Hepatocyte (in vitro differentiated cells): Measurements from ENCODE around the gene NOC2L. TPM values are rescaled to one million over a fixed set of nuclear protein-coding genes. Genes with fewer than 3 reads are reported as not detected.
"Not testable (repeated sequence)": the region's sequence is repeated elsewhere in the genome, so short reads cannot be mapped to it uniquely, and the experiment has no call there.

ENCODE experiments used
- DNase-seq: peaks from one replicate; pipeline ENCODE4 v3.0.0-alpha.2; 2016; ENCODE audit warnings: low spot score
- H2AFZ ChIP-seq: fragments of 200-600 bp; sonication (generic); 2 replicates; pipeline ENCODE4 v1.6.0; 2016; ENCODE audit warnings: antibody characterized with exemption, mild to moderate bottlenecking
- H3K27ac ChIP-seq: fragments of 200-600 bp; sonication (generic); 2 replicates; pipeline ENCODE4 v1.5.1; 2016; ENCODE audit warnings: mild to moderate bottlenecking
- H3K27me3 ChIP-seq: fragments of 200-600 bp; sonication (generic); 2 replicates; pipeline ENCODE4 v1.6.1; 2016
- H3K36me3 ChIP-seq: fragments of 200-600 bp; sonication (generic); replicated peaks from 2 replicates; pipeline ENCODE4 v1.5.1; 2016; ENCODE audit warnings: low read depth; ENCODE audit not compliant: insufficient read depth
- H3K4me1 ChIP-seq: fragments of 200-600 bp; sonication (generic); 2 replicates; pipeline ENCODE4 v1.5.1; 2016; ENCODE audit warnings: mild to moderate bottlenecking, moderate library complexity; ENCODE audit not compliant: insufficient read depth
- H3K4me2 ChIP-seq: fragments of 200-600 bp; sonication (generic); 2 replicates; pipeline ENCODE4 v1.6.0; 2016
- H3K4me3 ChIP-seq: fragments of 200-600 bp; sonication (generic); 2 replicates; pipeline ENCODE4 v1.5.1; 2016; ENCODE audit warnings: mild to moderate bottlenecking
- H3K79me2 ChIP-seq: fragments of 200-600 bp; sonication (generic); 2 replicates; pipeline ENCODE4 v1.6.0; 2017; ENCODE audit warnings: mild to moderate bottlenecking
- H3K9me2 ChIP-seq: fragments of 200-600 bp; sonication (generic); replicated peaks from 2 replicates; pipeline ENCODE4 v1.6.0; 2017; ENCODE audit warnings: mild to moderate bottlenecking; ENCODE audit not compliant: insufficient read depth
- H3K9me3 ChIP-seq: fragments of 200-600 bp; sonication (generic); 2 replicates; pipeline ENCODE4 v1.5.1; 2016; ENCODE audit warnings: low read depth, mild to moderate bottlenecking
- H4K20me1 ChIP-seq: fragments of 200-600 bp; sonication (generic); 2 replicates; pipeline ENCODE4 v1.6.0; 2016; ENCODE audit warnings: mild to moderate bottlenecking; ENCODE audit not compliant: insufficient read depth, poor library complexity, severe bottlenecking
- CTCF ChIP-seq: fragments of 200-600 bp; sonication (generic); IDR thresholded peaks from 2 replicates; pipeline ENCODE4 v1.5.1; 2016; ENCODE audit warnings: antibody characterized with exemption, mild to moderate bottlenecking; ENCODE audit not compliant: poor library complexity
- EZH2 ChIP-seq: fragments of 200-600 bp; sonication (generic); IDR thresholded peaks from 2 replicates; pipeline ENCODE4 v1.6.1; 2016; ENCODE audit warnings: antibody characterized with exemption, mild to moderate bottlenecking, borderline replicate concordance
- EZH2phosphoT487 ChIP-seq: fragments of 200-600 bp; sonication (generic); IDR thresholded peaks from one replicate; pipeline ENCODE4 v1.6.1; 2018; ENCODE audit warnings: antibody characterized with exemption, mild to moderate bottlenecking, low read depth, moderate library complexity; ENCODE audit not compliant: unreplicated experiment, severe bottlenecking
- WGBS: methylation state at CpG from one replicate; pipeline ENCODE4 v1.1.6; 2016; ENCODE audit warnings: low lambda C conversion rate; ENCODE audit errors: missing lambda C conversion rate; 5-methylcytosine and 5-hydroxymethylcytosine counted together
- polyA plus RNA-seq: library from polyadenylated mRNA; unstranded; fragments of >200 nt; fragmentation: Nextera tagmentation; extraction: Ambion mirVana; gene quantifications from 2 replicates; pipeline ENCODE4 v1.2.1, GENCODE V29; 2016
- total RNA-seq: library from RNA; depleted of rRNA; stranded (reverse); fragments of >200 nt; gene quantifications from 2 replicates; pipeline ENCODE4 v1.2.3, GENCODE V29; 2014

NOC2L gene
- total and polyA plus RNA-seq, 2 experiments from 2014 or later: 44.3 to 66.6 TPM

GRCh38 chr1:978835-979743 is 20.0 kb upstream of the NOC2L start:
- no peak overlapping the region for H2AFZ ChIP-seq
- no peaks in the 10 kb centered on the region for H3K9me3 ChIP-seq
- no peak overlapping the region for H3K4me3 ChIP-seq
- no peaks in the 10 kb centered on the region for H3K79me2 ChIP-seq
- no peaks in the 10 kb centered on the region for H3K27me3 ChIP-seq
- no peak for TF ChIP-seq CTCF
- TF ChIP-seq EZH2phosphoT487: no peak
- no peak for TF ChIP-seq EZH2
- H3K27ac ChIP-seq: no peak overlapping the region
- WGBS: 95% methylated on average over 48 of the region's 60 CpGs
- H4K20me1 ChIP-seq: no peaks in the 10 kb centered on the region
- DNase-seq: no peak
- H3K36me3 ChIP-seq: no peaks in the 10 kb centered on the region
- peaks cover 3% of the 10 kb centered on the region for H3K4me1 ChIP-seq
- no peak overlapping the region for H3K4me2 ChIP-seq
- no peaks in the 10 kb centered on the region for H3K9me2 ChIP-seq

- Histone ChIP-seq H2AFZ (no peak overlapping the region), H3K79me2 (no peaks in the 10 kb centered on the region), H4K20me1 (no peaks in the 10 kb centered on the region), H3K9me2 (no peaks in the 10 kb centered on the region), H3K36me3 (no peaks in the 10 kb centered on the region), H3K4me3 (no peak overlapping the region), H3K27ac (no peak overlapping the region), H3K9me3 (no peaks in the 10 kb centered on the region), H3K4me2 (no peak overlapping the region), H3K27me3 (no peaks in the 10 kb centered on the region), H3K4me1 (peaks cover 3% of the 10 kb centered on the region)
- WGBS: 94% methylated on average over 33 of the region's 44 CpGs
- DNase-seq: no peak
- TF ChIP-seq EZH2 (no peak), CTCF (no peak), EZH2phosphoT487 (no peak)
Measured at GRCh38 chr1:978069-978834, 19.2 kb upstream of the NOC2L start.

- WGBS: no CpG with 5 or more reads among the region's 39 CpGs
- not testable (repeated sequence) for H4K20me1 ChIP-seq, H3K79me2 ChIP-seq, H3K4me2 ChIP-seq, H3K9me2 ChIP-seq, H3K4me1 ChIP-seq, H3K4me3 ChIP-seq, H3K9me3 ChIP-seq, H3K27ac ChIP-seq, H2AFZ ChIP-seq, DNase-seq, H3K36me3 ChIP-seq, H3K27me3 ChIP-seq
Measured at GRCh38 chr1:976791-977190, 17.7 kb upstream of the NOC2L start.
